Ishikawa (cell line): ENCODE measurements around the gene AMMECR1L.

Experiments
- CEBPB ChIP-seq: IDR thresholded peaks from 2 replicates; pipeline ENCODE4 v1.6.1; 2012
- CREB1 ChIP-seq: IDR thresholded peaks from 2 replicates; pipeline ENCODE4 v1.6.1; 2012; ENCODE audit warnings: low read depth
- EGR1 ChIP-seq: IDR thresholded peaks from 2 replicates; pipeline ENCODE4 v1.6.1; 2012
- EP300 ChIP-seq: IDR thresholded peaks from 2 replicates; pipeline ENCODE4 v1.6.1; 2012; ENCODE audit warnings: borderline replicate concordance
- FOXM1 ChIP-seq: IDR thresholded peaks from 2 replicates; pipeline ENCODE4 v1.6.1; 2012; ENCODE audit warnings: low read depth, borderline replicate concordance
- NFIC ChIP-seq: IDR thresholded peaks from 2 replicates; pipeline ENCODE4 v1.6.1; 2012
- RAD21 ChIP-seq: IDR thresholded peaks from 2 replicates; pipeline ENCODE4 v1.6.1; 2012; ENCODE audit warnings: low read depth
- TAF1 ChIP-seq: IDR thresholded peaks from 2 replicates; pipeline ENCODE4 v1.6.1; 2012; ENCODE audit warnings: low read depth, mild to moderate bottlenecking
- TCF12 ChIP-seq: IDR thresholded peaks from 2 replicates; pipeline ENCODE4 v1.6.1; 2012; ENCODE audit warnings: low read depth
- TEAD4 ChIP-seq: IDR thresholded peaks from 2 replicates; pipeline ENCODE4 v1.6.1; 2012
- USF1 ChIP-seq: IDR thresholded peaks from 2 replicates; pipeline ENCODE4 v1.6.1; 2012
- YY1 ChIP-seq: IDR thresholded peaks from 2 replicates; pipeline ENCODE4 v1.6.1; 2012; ENCODE audit warnings: low read depth
- ZBTB7A ChIP-seq: IDR thresholded peaks from 2 replicates; pipeline ENCODE4 v1.6.1; 2012; ENCODE audit warnings: low read depth
- TF ChIP-seq, protein P1 (sequence below): IDR thresholded peaks from 2 replicates; pipeline ENCODE4 v1.6.1; 2012
- TF ChIP-seq, protein P2 (sequence below): IDR thresholded peaks from 2 replicates; pipeline ENCODE4 v1.6.1; 2012; ENCODE audit warnings: low read depth, mild to moderate bottlenecking

Gene AMMECR1L

GRCh38 chr2:127917916-127918315 is 32.2 kb upstream of the AMMECR1L start:
- TF ChIP-seq, protein P1, sequence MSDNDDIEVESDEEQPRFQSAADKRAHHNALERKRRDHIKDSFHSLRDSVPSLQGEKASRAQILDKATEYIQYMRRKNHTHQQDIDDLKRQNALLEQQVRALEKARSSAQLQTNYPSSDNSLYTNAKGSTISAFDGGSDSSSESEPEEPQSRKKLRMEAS = no peak
- TF ChIP-seq USF1 (no peak), NFIC (no peak), YY1 (no peak), TCF12 (no peak)

DNA sequence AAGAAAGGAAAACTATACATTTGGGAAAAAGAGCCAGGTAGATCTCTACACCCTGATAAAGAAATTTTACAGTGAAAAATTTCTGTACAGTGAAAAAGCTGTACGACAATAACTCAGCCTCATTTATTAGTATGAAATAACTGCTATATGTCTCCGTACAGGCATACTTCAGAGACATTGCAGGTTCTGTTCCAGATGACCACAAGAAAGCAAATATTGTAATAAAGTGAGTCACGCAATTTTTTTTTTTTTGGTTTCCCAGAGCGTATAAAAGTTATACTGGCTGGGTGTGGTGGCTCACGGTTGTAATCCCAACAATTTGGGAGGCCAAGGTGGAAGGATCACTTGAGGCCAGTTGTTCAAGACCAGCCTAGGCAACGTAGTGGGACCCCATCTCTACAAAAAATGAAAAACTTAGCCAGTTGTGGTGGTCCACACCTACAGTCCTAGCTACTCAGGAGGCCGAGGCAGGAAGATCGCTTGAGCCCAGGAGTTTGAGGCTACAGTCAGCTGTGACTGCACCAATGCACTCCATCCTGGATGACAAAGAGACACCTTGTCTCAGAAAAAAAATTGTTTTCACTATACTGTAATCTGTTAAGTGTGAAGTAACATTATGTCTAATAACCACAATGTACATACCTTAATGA is 28.2 kb upstream of the AMMECR1L start:
- no peak for TF ChIP-seq TEAD4
- no peak for TF ChIP-seq EGR1
- TF ChIP-seq, protein P2, sequence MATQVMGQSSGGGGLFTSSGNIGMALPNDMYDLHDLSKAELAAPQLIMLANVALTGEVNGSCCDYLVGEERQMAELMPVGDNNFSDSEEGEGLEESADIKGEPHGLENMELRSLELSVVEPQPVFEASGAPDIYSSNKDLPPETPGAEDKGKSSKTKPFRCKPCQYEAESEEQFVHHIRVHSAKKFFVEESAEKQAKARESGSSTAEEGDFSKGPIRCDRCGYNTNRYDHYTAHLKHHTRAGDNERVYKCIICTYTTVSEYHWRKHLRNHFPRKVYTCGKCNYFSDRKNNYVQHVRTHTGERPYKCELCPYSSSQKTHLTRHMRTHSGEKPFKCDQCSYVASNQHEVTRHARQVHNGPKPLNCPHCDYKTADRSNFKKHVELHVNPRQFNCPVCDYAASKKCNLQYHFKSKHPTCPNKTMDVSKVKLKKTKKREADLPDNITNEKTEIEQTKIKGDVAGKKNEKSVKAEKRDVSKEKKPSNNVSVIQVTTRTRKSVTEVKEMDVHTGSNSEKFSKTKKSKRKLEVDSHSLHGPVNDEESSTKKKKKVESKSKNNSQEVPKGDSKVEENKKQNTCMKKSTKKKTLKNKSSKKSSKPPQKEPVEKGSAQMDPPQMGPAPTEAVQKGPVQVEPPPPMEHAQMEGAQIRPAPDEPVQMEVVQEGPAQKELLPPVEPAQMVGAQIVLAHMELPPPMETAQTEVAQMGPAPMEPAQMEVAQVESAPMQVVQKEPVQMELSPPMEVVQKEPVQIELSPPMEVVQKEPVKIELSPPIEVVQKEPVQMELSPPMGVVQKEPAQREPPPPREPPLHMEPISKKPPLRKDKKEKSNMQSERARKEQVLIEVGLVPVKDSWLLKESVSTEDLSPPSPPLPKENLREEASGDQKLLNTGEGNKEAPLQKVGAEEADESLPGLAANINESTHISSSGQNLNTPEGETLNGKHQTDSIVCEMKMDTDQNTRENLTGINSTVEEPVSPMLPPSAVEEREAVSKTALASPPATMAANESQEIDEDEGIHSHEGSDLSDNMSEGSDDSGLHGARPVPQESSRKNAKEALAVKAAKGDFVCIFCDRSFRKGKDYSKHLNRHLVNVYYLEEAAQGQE = no peak
- TF ChIP-seq EP300 = no peak
- no peak for TF ChIP-seq TAF1
- TF ChIP-seq, protein P1 = no peak
- TF ChIP-seq NFIC = no peak
- TF ChIP-seq FOXM1 = no peak
- TF ChIP-seq CREB1 = no peak
- no peak for TF ChIP-seq RAD21
- no peak for TF ChIP-seq ZBTB7A
- no peak for TF ChIP-seq TCF12
- no peak for TF ChIP-seq USF1
- TF ChIP-seq CEBPB = no peak
- no peak for TF ChIP-seq YY1

- TF ChIP-seq RAD21 = no peak
- no peak for TF ChIP-seq TAF1
- TF ChIP-seq, protein P1 = no peak
- no peak for TF ChIP-seq TCF12
- no peak for TF ChIP-seq EGR1
- no peak for TF ChIP-seq USF1
- TF ChIP-seq TEAD4 = no peak
- TF ChIP-seq NFIC = no peak
- TF ChIP-seq EP300 = no peak
- TF ChIP-seq ZBTB7A = no peak
- TF ChIP-seq YY1 = no peak
- TF ChIP-seq, protein P2 = no peak
- no peak for TF ChIP-seq FOXM1
- no peak for TF ChIP-seq CREB1
- no peak for TF ChIP-seq CEBPB
Observed at GRCh38 chr2:127911737-127912136, 26.0 kb upstream of the AMMECR1L start.

GRCh38 chr2:127910415-127910814 is 24.7 kb upstream of the AMMECR1L start:
- TF ChIP-seq, protein P2 = no peak
- TF ChIP-seq NFIC (no peak), FOXM1 (no peak), USF1 (no peak), EGR1 (no peak), RAD21 (no peak), TEAD4 (no peak), EP300 (no peak), YY1 (no peak), CEBPB (no peak), CREB1 (no peak), ZBTB7A (no peak), TAF1 (no peak), TCF12 (no peak)
- TF ChIP-seq, protein P1 = no peak
